Stimulated activated CD8-positive, alpha-beta memory T cell treated with anti-CD3 and anti-CD28 coated beads, Interleukin-15, amount 100 ng/mL, for 24 hours (primary cell): ENCODE measurements around the gene RRAD.
"Not testable (repeated sequence)": the region's sequence is repeated elsewhere in the genome, so short reads cannot be mapped to it uniquely, and the experiment has no call there.

Experiments
- DNase-seq: peaks from one replicate; pipeline ENCODE4 v3.0.0-alpha.2; 2020; ENCODE audit warnings: low read depth

Gene RRAD, protein sequence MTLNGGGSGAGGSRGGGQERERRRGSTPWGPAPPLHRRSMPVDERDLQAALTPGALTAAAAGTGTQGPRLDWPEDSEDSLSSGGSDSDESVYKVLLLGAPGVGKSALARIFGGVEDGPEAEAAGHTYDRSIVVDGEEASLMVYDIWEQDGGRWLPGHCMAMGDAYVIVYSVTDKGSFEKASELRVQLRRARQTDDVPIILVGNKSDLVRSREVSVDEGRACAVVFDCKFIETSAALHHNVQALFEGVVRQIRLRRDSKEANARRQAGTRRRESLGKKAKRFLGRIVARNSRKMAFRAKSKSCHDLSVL

DNA sequence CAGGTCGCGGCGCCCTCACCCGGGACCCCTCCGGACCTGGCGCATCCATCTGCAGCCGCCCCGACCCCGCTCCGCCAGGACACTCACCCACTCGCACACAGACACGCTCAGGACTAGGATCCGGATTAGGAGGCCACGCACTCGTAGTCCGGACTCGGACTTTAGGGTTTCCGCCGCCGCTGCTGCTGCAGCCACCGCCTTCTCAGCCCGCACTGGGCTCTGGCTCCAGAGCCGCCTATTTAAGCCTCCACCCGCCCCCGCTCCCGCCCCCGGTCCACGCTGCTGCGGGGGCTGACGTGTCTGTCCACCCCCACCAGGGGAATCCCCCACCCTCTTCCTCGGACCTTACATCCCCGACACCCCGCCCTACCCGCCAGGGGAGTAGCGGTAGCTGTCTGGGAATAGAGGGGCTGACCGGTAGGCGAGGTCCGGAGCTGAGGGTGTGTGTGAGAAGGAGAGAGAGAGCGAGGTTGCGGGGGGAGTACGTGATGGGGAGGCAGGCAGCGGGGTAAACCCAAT lies at the start of gene RRAD:
TSS of gene RRAD (minus strand) at position 214 of the 519 bp plus-strand sequence. CDS start 356 bp downstream, outside the sequence.
- DNase-seq: no peak

DNA sequence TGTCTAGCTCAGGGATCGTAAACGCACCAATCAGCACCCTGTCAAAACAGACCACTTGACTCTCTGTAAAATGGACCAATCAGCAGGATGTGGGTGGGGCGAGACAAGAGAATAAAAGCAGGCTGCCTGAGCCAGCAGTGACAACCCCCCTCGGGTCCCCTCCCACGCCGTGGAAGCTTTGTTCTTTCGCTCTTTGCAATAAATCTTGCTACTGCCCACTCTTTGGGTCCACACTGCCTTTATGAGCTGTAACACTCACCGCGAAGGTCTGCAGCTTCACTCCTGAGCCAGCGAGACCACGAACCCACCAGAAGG lies 49.6 kb upstream of the RRAD start:
- not testable (repeated sequence) for DNase-seq

DNA sequence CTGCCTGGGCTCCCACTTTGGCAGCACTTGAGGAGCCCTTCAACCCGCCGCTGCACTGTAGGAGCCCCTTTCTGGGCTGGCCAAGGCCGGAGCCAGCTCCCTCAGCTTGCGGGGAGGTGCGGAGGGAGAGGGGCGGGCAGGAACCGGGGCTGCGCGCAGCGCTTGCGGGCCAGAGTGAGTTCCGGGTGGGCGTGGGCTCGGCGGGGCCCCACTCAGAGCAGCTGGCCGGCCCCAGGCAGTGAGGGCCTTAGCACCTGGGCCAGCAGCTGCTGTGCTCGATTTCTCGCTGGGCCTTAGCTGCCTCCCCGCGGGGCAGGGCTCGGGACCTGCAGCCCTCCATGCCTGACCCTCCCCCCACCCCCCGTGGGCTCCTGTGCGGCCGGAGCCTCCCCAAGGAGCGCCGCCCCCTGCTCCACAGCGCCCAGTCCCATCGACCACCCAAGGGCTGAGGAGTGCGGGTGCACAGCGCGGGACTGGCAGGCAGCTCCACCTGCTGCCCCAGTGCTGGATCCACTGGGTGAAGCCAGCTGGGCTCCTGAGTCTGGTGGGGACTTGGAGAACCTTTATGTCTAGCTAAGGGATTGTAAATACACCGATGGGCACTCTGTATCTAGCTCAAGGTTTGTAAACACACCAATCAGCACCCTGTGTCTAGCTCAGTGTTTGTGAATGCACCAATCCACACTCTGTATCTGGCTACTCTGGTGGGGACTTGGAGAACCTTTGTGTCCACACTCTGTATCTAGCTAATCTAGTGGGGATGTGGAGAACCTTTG lies 49.0 kb upstream of the RRAD start:
- not testable (repeated sequence) for DNase-seq

DNA sequence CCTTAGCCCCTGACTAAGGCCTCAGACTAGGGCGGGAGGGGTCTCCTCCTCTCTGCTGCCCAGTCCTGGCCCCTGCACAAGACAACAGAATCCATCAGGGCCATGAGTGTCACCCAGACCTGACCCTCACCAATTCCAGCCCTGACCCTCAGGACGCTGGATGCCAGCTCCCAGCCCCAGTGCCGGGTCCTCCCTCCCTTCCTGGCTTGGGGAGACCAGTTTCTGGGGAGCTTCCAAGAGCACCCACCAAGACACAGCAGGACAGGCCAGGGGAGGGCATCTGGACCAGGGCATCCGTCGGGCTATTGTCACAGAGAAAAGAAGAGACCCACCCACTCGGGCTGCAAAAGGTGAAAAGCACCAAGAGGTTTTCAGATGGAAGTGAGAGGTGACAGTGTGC lies 48.4 kb upstream of the RRAD start:
- no peak for DNase-seq

DNA sequence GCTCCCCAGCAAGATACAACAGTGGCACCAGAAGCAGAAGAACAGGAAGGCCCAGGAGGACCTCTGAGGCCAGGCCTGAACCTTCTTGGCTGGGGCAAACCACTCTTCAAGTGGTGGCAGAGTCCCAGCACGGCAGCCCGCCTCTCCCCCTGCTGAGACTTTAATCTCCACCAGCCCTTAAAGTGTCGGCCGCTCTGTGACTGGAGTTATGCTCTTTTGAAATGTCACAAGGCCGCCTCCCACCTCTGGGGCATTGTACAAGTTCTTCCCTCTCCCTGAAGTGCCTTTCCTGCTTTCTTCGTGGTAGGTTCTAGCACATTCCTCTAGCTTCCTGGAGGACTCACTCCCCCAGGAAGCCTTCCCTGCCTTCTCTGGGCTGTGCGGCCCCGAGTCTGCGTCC lies 47.6 kb upstream of the RRAD start:
- no peak for DNase-seq

DNA sequence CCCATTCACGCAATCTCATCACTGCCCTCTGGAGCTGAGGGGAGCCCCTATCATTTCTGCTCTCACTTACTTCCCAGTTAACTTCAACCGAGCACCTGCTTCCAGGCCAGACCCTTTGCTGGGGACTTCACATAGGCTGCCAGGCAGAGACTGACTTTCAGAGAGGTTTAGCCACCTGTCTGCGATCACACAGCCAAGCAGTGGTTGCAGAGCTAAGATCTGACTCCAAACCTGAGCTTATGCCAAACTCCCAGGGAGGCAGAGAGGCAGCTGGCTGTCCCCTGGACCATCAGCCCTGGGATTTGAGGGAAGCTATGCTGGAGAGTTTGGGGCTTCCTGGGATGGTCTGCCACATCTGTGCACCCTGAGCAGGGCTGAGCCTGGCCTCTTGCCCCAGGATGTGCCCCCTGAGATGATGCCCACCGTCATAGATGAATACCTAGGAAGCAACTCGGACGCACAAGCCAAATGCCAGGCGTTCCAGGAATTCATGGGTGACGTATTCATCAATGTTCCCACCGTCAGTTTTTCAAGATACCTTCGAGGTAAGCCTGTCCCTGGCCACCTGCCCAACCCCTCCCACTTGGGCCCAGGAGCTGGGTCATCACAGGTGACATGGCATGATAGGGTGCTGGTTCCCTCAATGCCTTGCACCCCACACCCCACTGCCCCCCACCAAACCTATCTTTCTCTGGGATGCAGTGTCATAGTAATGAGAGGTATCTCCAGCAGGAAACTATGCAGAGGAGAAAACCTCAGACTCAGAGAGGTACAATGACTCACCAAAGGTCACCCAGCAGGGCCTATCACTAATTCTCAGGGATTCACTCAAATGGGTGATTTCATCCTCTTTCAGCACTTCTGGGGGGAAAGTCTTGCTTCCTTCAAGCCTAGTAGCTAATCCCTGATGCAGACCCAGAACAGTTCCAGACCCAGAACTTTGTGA lies 45.7 kb upstream of the RRAD start:
- DNase-seq: no peak

DNA sequence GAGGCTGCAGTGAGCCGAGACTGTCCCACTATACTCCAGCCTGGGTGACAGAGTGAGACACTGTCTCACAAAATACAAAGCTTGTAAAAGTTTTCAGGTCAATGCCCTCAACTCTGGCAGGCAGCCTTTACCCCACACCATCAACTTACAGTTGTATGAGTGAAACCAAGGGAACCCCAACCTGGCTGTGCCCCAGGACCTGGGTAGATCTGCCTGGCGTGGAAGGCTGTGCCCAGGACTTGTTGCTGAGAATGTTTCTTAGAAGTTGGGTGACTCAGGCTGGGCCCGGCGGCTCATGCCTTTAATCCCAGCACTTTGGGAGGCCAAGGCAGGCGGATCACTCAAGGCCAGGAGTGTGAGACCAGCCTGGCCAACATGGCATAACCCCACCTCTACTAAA lies 43.5 kb upstream of the RRAD start:
- DNase-seq: no peak

DNA sequence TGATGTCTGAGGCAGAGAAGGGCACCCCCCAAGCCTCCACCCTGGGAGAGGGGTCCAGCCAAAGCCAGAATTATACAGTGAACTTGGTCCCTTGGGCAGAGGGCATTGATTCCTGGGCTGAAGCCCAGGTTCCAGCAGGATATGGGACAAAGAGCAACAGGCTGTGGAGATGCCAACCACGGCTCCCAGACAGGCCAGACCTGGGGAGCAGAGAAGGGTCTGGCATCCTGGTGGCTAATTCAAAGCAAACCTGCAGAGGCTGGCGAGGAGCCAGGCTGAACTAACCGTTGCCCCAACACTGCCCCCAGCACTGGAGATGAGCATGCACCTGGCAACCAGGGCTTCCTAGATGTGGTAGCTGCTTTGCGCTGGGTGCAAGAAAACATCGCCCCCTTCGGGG lies 38.7 kb upstream of the RRAD start:
- DNase-seq: no peak

DNA sequence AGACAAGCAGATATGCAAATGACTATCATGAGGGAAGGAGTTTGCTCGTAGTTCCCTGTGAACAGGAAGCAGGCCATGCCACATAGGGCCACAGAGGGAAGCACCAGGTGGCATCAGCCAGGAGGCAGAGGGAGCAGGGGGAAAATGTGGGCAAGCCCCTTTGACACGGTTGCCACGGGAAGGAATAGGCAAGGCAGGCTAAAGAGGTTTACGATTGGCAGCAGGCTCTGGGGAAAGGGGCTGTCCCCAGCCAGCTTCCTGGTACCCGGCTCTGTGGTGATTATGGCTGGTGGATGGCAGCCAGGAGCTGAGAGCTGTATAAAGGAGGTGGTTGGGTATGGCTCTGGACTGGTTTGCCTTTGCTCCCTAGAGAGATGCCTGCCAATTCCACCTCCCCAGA lies 36.6 kb upstream of the RRAD start:
- no peak for DNase-seq

DNA sequence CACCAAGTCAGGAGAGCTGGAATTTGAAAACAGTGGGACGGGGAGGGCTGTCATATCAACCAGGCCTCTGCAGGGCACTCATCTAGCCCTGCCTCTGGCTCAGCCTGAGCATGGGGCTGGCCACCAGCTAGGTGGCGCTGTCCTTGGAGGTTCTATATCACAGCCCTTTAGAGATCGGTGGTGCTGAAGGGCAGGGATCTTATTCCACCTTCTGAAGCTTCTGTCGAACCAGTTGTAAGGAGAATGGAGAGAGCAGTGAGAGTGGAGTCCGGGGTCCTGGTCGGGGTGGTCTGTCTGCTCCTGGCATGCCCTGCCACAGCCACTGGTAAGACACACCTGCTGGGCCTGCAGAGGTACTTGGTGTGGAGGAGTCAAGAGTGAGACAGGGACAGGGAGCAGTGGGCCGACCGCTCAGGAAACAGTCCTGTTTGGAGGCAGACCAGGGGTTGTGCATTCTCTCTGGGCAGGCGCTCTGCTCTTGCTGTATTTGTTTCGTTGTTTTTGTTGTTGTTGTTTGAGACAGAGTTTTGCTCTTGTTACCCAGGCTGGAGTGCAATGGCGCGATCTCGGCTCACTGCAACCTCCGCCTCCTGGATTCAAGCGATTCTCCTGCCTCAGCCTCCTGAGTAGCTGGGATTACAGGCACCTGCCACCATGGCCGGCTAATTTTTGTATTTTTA lies 35.9 kb upstream of the RRAD start, which contains the start of gene CES3:
TSS of gene CES3 (plus strand) at position 202 of the 680 bp plus-strand sequence. CDS start at position 244, 42 bp downstream.
- DNase-seq: no peak

DNA sequence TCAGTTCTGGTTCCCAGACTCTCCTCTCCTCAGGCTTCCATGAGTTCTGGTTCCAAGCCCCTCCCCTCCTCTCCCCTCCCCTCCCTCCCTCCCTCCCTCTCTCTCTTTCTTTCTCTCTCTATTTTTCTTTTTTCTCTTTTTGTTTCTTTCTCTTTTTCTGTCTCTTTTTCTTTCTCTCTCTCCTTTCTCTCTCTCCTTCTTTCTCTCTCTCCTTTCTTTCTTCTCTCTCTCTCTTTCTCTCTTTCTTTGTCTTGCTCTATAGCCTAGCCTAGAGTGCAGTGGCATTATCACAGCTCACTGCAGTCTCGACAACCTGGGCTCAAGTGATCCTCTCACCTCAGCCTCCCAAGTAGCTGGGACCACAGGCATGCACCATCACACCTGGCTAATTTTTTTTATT lies 34.9 kb upstream of the RRAD start:
- no peak for DNase-seq

DNA sequence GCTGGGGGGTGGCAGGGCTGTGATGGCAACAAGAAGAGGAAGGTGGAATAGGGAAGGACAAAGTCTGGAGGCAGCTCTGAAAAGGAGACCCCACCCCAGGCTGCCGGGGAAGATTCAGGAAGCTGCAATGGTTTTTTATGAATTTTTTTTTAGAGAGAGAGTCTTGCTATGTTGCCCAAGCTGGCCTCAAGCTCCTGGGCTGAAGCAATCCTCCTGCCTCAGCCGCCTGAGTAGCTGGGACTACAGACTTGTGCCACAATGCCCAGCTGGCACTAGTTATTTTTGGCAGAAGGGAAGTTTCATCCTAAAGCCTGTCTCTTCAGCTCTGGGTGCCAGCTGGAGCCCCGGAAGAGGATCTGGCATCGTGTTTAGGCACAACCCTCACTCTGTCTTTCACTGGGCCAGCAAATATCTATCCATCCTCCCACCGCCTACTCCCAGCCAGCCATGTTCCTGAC lies 34.4 kb upstream of the RRAD start:
- no peak for DNase-seq

DNA sequence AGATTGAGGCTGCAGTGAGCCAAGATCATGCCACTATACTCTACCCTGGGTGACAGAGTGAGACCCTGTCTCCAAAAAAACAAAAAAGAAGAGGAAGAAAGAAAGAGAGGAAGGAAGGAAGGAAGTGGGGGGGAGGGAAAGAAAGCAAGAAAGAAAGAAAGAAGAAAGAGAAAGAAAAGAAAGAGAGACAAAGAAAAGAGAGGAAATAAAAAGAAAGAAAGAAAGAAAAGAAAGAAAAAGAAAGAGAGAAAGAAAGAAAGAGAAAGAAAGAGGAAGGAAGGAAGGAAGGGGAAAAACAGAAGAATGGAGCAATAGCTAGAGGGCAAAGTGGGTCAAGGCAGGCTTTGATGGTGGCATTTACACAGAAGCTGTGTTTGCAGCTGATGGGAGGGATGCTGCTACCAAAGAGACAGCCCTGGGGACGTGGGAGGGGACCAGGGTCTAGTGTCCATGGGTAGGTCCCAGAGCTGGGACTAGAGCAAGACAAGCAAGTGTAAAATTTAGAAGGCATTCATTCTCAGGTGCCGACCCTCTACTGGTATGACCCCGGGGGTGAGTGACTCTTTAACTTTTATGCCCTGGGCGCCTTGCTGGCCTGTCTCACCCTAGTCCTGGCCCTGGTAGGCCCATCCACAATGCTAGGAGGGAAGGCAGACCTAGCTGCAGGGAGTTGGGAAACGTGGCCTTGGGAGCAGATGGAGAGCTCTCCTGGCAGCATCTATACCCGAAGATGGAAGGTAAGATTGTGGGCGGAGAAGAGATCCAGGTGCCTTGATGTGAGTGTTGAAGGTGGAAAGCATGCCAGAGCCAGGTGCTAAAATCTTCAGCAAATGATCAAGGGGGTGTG lies 33.7 kb upstream of the RRAD start:
- DNase-seq: no peak

DNA sequence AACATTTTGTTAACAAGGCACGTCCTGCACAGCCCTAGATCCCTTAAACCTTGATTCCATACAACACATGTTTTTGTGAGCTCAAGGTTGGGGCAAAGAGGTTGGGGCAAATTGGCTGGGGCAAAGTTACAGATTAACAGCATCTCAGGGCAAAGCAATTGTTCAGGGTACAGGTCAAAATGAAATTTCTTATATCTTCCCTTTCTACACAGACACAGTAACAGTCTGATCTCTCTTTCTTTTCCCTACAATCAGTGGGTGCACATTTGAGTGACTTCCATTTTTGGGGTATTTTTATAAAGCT lies 30.8 kb upstream of the RRAD start:
- not testable (repeated sequence) for DNase-seq

DNA sequence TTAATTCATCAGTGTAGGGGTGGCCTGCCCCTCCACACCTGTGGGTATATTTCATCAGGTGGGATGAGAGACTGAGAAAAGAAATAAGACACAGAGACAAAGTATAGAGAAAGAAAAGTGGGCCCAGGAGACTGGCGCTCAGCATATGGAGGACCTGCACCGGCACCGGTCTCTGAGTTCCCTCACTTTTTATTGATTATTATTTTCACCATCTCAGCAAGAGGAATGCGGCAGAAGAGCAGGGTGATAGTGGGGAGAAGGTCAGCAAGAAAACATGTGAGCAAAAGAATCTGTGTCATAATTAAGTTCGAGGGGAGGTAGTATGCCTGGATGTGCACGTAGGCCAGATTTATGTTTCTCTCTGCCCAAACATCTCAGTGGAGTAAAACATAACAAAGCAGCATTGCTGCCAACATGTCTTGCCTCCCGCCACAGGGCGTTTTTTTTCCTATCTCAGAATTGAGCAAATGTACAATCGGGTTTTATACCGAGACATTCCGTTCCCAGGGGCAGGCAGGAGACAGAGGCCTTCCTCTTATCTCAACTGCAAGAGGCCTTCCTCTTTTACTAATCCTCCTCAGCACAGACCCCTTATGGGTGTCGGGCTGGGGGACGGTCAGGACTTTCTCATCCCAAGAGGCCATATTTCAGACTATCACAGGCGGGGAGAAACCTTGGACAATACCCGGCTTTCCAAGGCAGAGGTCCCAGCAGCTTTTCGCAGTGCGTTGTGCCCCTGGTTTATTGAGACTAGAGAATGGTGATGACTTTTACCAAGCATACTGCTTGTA lies 30.2 kb upstream of the RRAD start:
- DNase-seq: not testable (repeated sequence)

DNA sequence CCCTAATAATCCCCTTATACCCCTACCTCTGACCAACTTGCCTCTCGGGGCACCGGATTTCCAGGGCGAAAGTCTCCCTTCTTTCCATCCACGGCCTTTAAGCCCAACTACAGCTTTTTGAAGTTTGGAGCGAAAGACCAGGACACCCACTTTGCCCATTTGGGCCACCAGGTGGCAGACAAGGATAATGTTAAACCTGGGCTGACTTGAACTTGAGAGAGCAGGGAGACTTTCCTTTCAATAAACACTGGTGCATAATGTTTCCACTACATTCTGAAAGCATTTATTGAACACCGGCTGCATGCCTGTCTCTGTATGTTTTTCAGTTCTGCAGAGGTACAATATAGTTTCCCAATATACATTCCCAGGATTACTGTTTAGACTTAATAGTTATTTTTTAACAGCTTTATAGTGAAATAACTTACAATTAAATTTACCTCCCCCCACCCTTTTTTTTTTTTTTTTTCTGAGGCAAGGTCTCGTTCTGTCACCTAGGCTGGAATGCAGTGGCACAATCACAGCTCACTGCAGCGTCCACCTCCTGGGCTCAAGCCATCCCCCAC lies 28.8 kb upstream of the RRAD start:
- DNase-seq: peak; percentile 29

DNA sequence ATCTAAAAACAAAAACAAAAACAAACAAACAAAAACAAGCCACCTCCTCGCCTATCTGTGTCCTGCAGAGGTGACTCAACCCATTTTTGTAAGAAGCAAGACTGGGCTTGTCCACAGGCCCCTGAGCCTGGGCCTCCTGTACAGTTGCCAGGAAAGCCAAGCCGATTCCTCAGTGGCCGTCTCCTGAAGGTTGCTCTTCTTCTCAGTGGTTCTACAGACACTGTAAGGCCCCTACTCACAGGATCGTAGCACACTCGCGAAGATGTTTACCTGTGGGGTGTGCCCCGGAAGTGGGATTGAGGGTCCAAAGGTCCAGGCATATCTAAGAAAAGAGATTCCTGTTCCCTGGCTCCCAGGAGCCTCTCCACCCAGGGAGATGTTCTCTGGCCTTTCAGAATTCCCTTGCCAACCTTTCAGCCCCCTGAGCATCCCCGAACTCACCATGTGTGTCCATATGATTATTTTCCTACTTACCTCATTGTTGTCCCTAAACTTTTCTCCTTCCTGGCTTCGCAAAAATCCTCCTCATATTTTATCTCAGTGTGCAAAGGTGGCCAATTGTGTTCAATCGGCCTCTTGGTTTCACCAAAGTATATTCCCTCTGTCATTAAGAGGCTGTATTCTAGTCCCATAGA lies 28.2 kb upstream of the RRAD start:
- DNase-seq: no peak

DNA sequence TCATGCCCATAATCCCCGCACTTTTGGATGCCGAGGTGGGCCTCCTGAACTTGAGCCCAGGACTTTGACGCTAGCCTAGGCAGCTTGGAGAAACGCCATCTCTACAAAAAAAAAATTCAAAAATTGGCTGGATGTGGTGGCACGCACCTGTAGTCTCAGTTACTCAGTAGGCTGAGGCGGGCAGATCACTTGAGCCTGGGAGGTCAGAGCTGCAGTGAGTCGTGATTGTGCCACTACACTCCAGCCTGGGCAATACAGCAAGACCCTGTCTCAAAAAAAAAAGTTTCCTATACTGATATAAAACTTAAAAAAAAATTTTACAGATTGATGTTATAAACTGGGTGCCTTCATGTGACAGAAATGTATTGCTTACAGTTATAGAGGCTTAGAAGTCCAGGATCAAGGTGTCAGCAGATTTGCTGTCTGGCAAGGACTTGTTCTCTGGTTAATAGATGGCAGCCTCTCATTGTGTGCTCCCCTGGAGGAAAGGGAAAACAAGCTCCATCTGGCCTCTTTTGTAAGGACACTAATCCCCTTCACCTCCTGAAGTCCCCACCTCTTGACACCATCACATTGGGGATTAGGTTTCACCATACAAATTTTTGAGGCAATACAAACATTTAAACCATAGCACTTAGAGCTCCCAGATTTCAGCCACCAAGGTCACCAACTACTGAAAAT lies 27.2 kb upstream of the RRAD start:
- no peak for DNase-seq
